GM23338 (cell line): ENCODE data around the gene SPINT1. TPM values are rescaled to one million over a fixed set of nuclear protein-coding genes. Genes with fewer than 3 reads are reported as not detected.

ENCODE experiments used
- ATAC-seq: fragments of 200-7000 bp; cut with Tn5 transposase; 3 replicates; pipeline ENCODE4 v1.9.1; 2020
- DNase-seq: peaks from one replicate; pipeline ENCODE4 v3.0.0-alpha.2; 2015; ENCODE audit warnings: low spot score
- H2AFZ ChIP-seq: fragments of 200-600 bp; sonication (generic); 2 replicates; pipeline ENCODE4 v1.8.0; 2016; ENCODE audit warnings: antibody characterized with exemption, mild to moderate bottlenecking, moderate library complexity
- H3F3A ChIP-seq: fragments of 200-600 bp; sonication (generic); replicated peaks from 2 replicates; pipeline ENCODE4 v1.8.0; 2017; ENCODE audit warnings: antibody characterized with exemption, mixed run types, low read depth
- H3K27ac ChIP-seq: fragments of 200-600 bp; sonication (generic); 2 replicates; pipeline ENCODE4 v1.6.1; 2016; ENCODE audit warnings: low read depth
- H3K27me3 ChIP-seq: fragments of 200-600 bp; sonication (generic); 2 replicates; pipeline ENCODE4 v1.8.0; 2016; ENCODE audit warnings: mild to moderate bottlenecking, mixed run types, moderate library complexity; ENCODE audit not compliant: insufficient read depth
- H3K36me3 ChIP-seq: fragments of 200-600 bp; sonication (generic); 2 replicates; pipeline ENCODE4 v1.8.0; 2016; ENCODE audit warnings: mild to moderate bottlenecking; ENCODE audit not compliant: insufficient read depth
- H3K4me1 ChIP-seq: fragments of 200-600 bp; sonication (generic); 2 replicates; pipeline ENCODE4 v1.8.0; 2016; ENCODE audit warnings: mild to moderate bottlenecking, moderate library complexity; ENCODE audit not compliant: insufficient read depth
- H3K4me2 ChIP-seq: fragments of 200-600 bp; sonication (generic); 2 replicates; pipeline ENCODE4 v1.7.1; 2017; ENCODE audit warnings: mixed run types
- H3K4me3 ChIP-seq: fragments of 200-600 bp; sonication (generic); 2 replicates; pipeline ENCODE4 v1.6.1; 2016; ENCODE audit warnings: mixed run types
- H3K79me2 ChIP-seq: fragments of 200-600 bp; sonication (generic); replicated peaks from 2 replicates; pipeline ENCODE4 v1.8.0; 2017; ENCODE audit warnings: mild to moderate bottlenecking; ENCODE audit not compliant: insufficient read depth
- H3K9me2 ChIP-seq: fragments of 200-600 bp; sonication (generic); 2 replicates; pipeline ENCODE4 v1.8.0; 2017; ENCODE audit not compliant: insufficient read depth
- H4K20me1 ChIP-seq: fragments of 200-600 bp; sonication (generic); replicated peaks from 2 replicates; pipeline ENCODE4 v1.8.0; 2017; ENCODE audit warnings: mild to moderate bottlenecking; ENCODE audit not compliant: insufficient read depth
- H3K27ac Mint-ChIP-seq: 2 replicates; pipeline ENCODE4 v1.8.0; 2020; ENCODE audit warnings: inconsistent platforms, mild to moderate bottlenecking, moderate library complexity, mixed read lengths
- H3K27me3 Mint-ChIP-seq: 3 replicates; pipeline ENCODE4 v1.8.0; 2022; ENCODE audit warnings: low read depth, mild to moderate bottlenecking, moderate library complexity, mixed read lengths, inconsistent platforms; ENCODE audit not compliant: insufficient read depth, poor library complexity
- H3K36me3 Mint-ChIP-seq: 3 replicates; pipeline ENCODE4 v1.8.0; 2021; ENCODE audit warnings: low read depth, mild to moderate bottlenecking, inconsistent platforms, moderate library complexity, mixed read lengths
- H3K4me1 Mint-ChIP-seq: 3 replicates; pipeline ENCODE4 v1.8.0; 2020; ENCODE audit warnings: mild to moderate bottlenecking, inconsistent platforms, mixed read lengths
- H3K4me3 Mint-ChIP-seq: 3 replicates; pipeline ENCODE4 v1.8.0; 2021; ENCODE audit warnings: moderate library complexity, mild to moderate bottlenecking, inconsistent platforms, mixed read lengths
- H3K9me3 Mint-ChIP-seq: 3 replicates; pipeline ENCODE4 v1.8.0; 2020; ENCODE audit warnings: moderate library complexity, mild to moderate bottlenecking, inconsistent platforms, mixed read lengths
- EZH2phosphoT487 ChIP-seq: fragments of 200-600 bp; sonication (generic); IDR thresholded peaks from one replicate; pipeline ENCODE4 v1.8.1; 2018; ENCODE audit warnings: antibody characterized with exemption; ENCODE audit not compliant: unreplicated experiment
- JUNB ChIP-seq: IDR thresholded peaks from one replicate; pipeline ENCODE4 v1.6.1; 2016; ENCODE audit warnings: antibody characterized with exemption; ENCODE audit not compliant: unreplicated experiment
- NANOG ChIP-seq: IDR thresholded peaks from 2 replicates; pipeline ENCODE4 v1.6.1; 2016; ENCODE audit warnings: antibody characterized with exemption, borderline replicate concordance
- STAT1 ChIP-seq: IDR thresholded peaks from one replicate; pipeline ENCODE4 v1.6.1; 2016; ENCODE audit warnings: antibody characterized with exemption; ENCODE audit not compliant: unreplicated experiment
- ZNF114 ChIP-seq: fragments of 250-450 bp; sonication (Bioruptor Pico); IDR thresholded peaks from 2 replicates; pipeline ENCODE4 v1.5.0; 2020; ENCODE audit warnings: mild to moderate bottlenecking, moderate library complexity
- ZNF462 ChIP-seq: fragments of 250-450 bp; sonication (Bioruptor Pico); IDR thresholded peaks from 2 replicates; pipeline ENCODE4 v1.5.0; 2020; ENCODE audit warnings: mild to moderate bottlenecking, moderate library complexity
- polyA plus RNA-seq: library from polyadenylated mRNA; unstranded; fragments of >200 nt; fragmentation: Nextera tagmentation; extraction: Ambion mirVana; gene quantifications from 2 replicates; pipeline ENCODE4 v1.2.1, GENCODE V29; 2016
- total RNA-seq: library from RNA; depleted of rRNA; stranded (reverse); fragments of >200 nt; shearing (Covaris generic); gene quantifications from 2 replicates; pipeline ENCODE4 v1.2.3, GENCODE V29; 2014

The SPINT1 gene
- total and polyA plus RNA-seq, 2 experiments from 2014 or later = 41.3 to 253 TPM

- no peak for TF ChIP-seq JUNB
- TF ChIP-seq ZNF462 = no peak
Observed at GRCh38 chr15:40815042-40815698, 28.7 kb upstream of the SPINT1 start (continued).

- Histone ChIP-seq H3K4me3 (no peak overlapping the region), H4K20me1 (no peaks in the 10 kb centered on the region), H3K4me1 (no peaks in the 10 kb centered on the region), H3K4me2 (no peak overlapping the region), H3K9me2 (no peaks in the 10 kb centered on the region), H3K27ac (no peak overlapping the region), H3K27me3 (no peaks in the 10 kb centered on the region), H3F3A (no peaks in the 10 kb centered on the region), H3K36me3 (no peaks in the 10 kb centered on the region), H3K79me2 (no peaks in the 10 kb centered on the region), H2AFZ (no peak overlapping the region)
- no peaks in the 10 kb centered on the region for H3K4me1 Mint-ChIP-seq
- no peak for ATAC-seq
- H3K27ac Mint-ChIP-seq = no peak overlapping the region
- no peak overlapping the region for H3K4me3 Mint-ChIP-seq
- DNase-seq = no peak
- H3K36me3 Mint-ChIP-seq = peaks cover 6% of the 10 kb centered on the region; the same call in 1 of the 3 replicates
- peaks cover 5% of the 10 kb centered on the region for H3K27me3 Mint-ChIP-seq
- H3K9me3 Mint-ChIP-seq = no peaks in the 10 kb centered on the region
- TF ChIP-seq EZH2phosphoT487 (no peak), STAT1 (no peak), NANOG (no peak), ZNF462 (no peak), ZNF114 (CRISPR knock-in tag) (no peak)
Observed at GRCh38 chr15:40819048-40819447, 24.8 kb upstream of the SPINT1 start.
